BLaER1 (cell line): Measurements from ENCODE around the gene GMPPA.
A peak's percentile ranks its signal among the peaks of the same experiment; 100 is the strongest.

Experiments used
- H3K27ac ChIP-seq: shearing (Covaris generic); formaldehyde crosslinking; 2 replicates; pipeline ENCODE4 v1.8.1; 2022
- H3K27me3 ChIP-seq: shearing (Covaris generic); formaldehyde crosslinking; 2 replicates; pipeline ENCODE4 v1.8.1; 2022
- H3K36me3 ChIP-seq: shearing (Covaris generic); formaldehyde crosslinking; 2 replicates; pipeline ENCODE4 v1.8.1; 2022
- H3K4me1 ChIP-seq: shearing (Covaris generic); formaldehyde crosslinking; 2 replicates; pipeline ENCODE4 v1.8.1; 2022
- H3K4me2 ChIP-seq: shearing (Covaris generic); formaldehyde crosslinking; 2 replicates; pipeline ENCODE4 v1.8.1; 2022
- H3K4me3 ChIP-seq: shearing (Covaris generic); formaldehyde crosslinking; 2 replicates; pipeline ENCODE4 v1.8.1; 2022
- H3K9ac ChIP-seq: shearing (Covaris generic); formaldehyde crosslinking; 2 replicates; pipeline ENCODE4 v1.8.1; 2022
- H3K9me3 ChIP-seq: shearing (Covaris generic); formaldehyde crosslinking; 2 replicates; pipeline ENCODE4 v1.8.1; 2022
- H4K20me1 ChIP-seq: shearing (Covaris generic); formaldehyde crosslinking; 2 replicates; pipeline ENCODE4 v1.8.1; 2022
- Cebpa-rat ChIP-seq: shearing (Covaris generic); IDR thresholded peaks from 2 replicates; pipeline ENCODE4 v1.8.1; 2022

Gene GMPPA

DNA sequence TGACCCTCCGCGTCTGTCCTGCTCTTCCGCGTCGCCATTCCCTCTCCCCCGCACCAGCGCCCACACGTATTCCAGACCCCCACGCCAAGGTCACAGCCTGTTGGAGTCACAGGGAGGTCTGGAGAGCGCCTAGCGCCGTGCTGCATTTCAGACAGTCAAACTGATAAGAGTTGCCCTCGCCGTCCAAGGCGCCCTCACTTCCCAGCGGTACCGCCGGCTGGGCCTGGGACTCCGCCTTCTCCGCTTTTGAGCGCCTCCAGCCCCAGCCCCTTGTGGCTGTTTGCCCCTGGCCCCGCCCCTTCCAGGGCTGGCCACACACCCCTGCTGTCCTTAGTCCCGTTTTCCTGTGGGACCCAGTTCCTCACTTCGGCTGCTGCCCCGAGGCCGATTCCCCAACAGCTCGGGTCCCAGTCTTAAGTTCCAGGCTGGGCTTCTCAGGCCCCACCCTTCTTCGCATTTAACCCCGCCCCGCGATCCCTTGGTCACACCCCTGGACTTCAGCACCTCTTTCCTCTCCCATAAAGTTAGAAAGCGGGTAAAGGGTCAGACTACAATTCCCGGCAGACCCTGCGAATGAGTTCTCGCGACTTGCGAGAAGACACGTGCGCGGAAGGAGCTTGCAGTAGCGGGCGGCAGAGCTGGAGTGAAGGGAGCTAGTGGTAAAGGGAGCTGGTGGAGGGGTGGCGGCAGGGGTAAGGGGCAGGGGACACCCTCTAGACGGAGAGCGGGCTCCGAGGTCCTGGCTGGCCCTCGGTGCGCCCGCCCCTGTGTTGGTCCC, at the start of gene GMPPA:
Gene GMPPA, plus strand, starts transcription at position 612 of the 778 bp plus-strand sequence. CDS start 1,085 bp downstream, outside the sequence.
- no peak for TF ChIP-seq Cebpa-rat
- Histone ChIP-seq H3K4me1 (peaks cover 47% of the 10 kb centered on the region), H3K4me3 (peak within 1 kb of the TSS; percentile 75), H3K27me3 (peaks cover 46% of the 10 kb centered on the region), H3K9me3 (no peaks in the 10 kb centered on the region), H3K36me3 (peaks cover 5% of the 10 kb centered on the region; the same call in 1 of the 2 replicates), H3K4me2 (peak within 1 kb of the TSS; percentile 96), H3K27ac (peak within 1 kb of the TSS; percentile 84), H4K20me1 (no peaks in the 10 kb centered on the region), H3K9ac (peak within 1 kb of the TSS; percentile 86)

DNA sequence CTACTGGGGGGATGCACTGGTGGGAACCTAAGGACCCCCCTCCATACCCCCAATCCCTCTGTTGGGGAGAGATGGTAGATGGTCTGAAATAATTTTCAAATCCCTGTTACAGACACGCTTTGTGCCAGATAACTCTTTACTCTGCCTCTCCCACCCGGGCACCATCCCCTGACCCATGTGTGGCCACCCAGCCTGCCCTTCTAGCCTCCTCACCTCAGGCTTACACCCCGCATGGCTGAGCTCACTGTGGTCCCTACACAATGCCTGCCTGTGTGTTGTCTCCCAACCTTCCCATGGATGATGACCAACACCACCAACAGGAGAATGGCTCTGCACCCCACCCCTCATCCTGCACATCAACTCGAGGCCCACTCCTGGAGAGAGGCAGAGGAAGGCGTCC, 49.1 kb upstream of the GMPPA start:
- TF ChIP-seq Cebpa-rat: no peak
- no peak overlapping the region for H3K27ac ChIP-seq
- H3K27me3 ChIP-seq: peaks cover 61% of the 10 kb centered on the region

DNA sequence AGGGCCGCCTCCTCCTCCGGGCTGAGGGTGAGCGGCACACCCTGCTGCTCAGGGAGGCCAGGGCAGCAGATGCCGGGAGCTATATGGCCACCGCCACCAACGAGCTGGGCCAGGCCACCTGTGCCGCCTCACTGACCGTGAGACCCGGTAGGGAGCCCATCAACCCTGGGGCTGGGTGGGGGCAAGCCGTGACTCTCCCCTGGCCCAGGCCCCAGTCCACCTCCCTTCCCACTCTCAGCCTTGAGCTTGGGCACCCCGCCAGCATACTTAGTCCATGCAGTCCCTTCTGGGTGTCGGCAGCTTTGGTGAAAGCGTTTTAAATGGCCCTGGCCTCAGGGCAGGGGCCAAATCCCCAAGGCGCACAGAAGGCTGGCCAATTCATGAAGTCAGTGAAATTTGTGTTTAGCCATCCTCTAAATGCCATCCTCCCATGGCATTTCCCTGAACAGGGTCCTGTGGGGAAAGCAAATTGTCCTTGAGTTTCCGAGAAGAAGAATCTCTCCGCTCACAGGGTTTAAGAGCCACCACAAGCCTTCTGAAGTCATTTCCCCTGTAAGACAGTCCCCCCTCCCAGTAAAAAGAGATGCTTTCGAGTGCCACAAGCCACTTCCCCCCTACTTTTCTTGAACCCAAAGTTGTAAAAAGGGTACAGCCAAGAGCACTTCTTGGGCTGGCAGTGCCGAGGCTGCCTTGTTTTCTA, 46.9 kb upstream of the GMPPA start:
- Histone ChIP-seq H3K4me3 (no peak overlapping the region), H3K27ac (no peak overlapping the region), H3K9ac (no peak overlapping the region), H3K4me2 (no peak overlapping the region), H3K4me1 (peaks cover 40% of the 10 kb centered on the region), H4K20me1 (peaks cover 27% of the 10 kb centered on the region), H3K27me3 (peaks cover 58% of the 10 kb centered on the region), H3K36me3 (peaks cover 11% of the 10 kb centered on the region; the same call in 1 of the 2 replicates), H3K9me3 (no peaks in the 10 kb centered on the region)
- TF ChIP-seq Cebpa-rat: no peak

More for the DNA sequence above, 49.1 kb upstream of the GMPPA start:
- Histone ChIP-seq H3K4me2 (peak overlapping the region; percentile 69; the same call in 1 of the 2 replicates), H3K9me3 (no peaks in the 10 kb centered on the region), H3K4me3 (no peak overlapping the region), H3K36me3 (peaks cover 11% of the 10 kb centered on the region; the same call in 1 of the 2 replicates), H4K20me1 (peaks cover 33% of the 10 kb centered on the region), H3K4me1 (peaks cover 50% of the 10 kb centered on the region), H3K9ac (no peak overlapping the region)

GRCh38 chr2:219452361-219453317, 46.1 kb upstream of the GMPPA start:
- H3K27me3 ChIP-seq: peaks cover 50% of the 10 kb centered on the region
- H3K27ac ChIP-seq: no peak overlapping the region
- H3K4me3 ChIP-seq: no peak overlapping the region
- no peak overlapping the region for H3K9ac ChIP-seq
- H3K4me2 ChIP-seq: peak overlapping the region; percentile 13; the same call in 1 of the 2 replicates
- no peaks in the 10 kb centered on the region for H3K9me3 ChIP-seq
- H3K36me3 ChIP-seq: peaks cover 11% of the 10 kb centered on the region; the same call in 1 of the 2 replicates
- peaks cover 26% of the 10 kb centered on the region for H4K20me1 ChIP-seq
- H3K4me1 ChIP-seq: peaks cover 43% of the 10 kb centered on the region
- TF ChIP-seq Cebpa-rat: no peak

GRCh38 chr2:219453671-219454590, 44.8 kb upstream of the GMPPA start:
- Histone ChIP-seq H3K9me3 (no peaks in the 10 kb centered on the region), H3K36me3 (peaks cover 6% of the 10 kb centered on the region; the same call in 1 of the 2 replicates), H3K4me1 (peaks cover 46% of the 10 kb centered on the region), H3K27me3 (peaks cover 37% of the 10 kb centered on the region), H3K9ac (no peak overlapping the region), H3K27ac (no peak overlapping the region), H4K20me1 (peaks cover 13% of the 10 kb centered on the region), H3K4me2 (peak overlapping the region; percentile 49; the same call in 1 of the 2 replicates), H3K4me3 (no peak overlapping the region)
- TF ChIP-seq Cebpa-rat: no peak

DNA sequence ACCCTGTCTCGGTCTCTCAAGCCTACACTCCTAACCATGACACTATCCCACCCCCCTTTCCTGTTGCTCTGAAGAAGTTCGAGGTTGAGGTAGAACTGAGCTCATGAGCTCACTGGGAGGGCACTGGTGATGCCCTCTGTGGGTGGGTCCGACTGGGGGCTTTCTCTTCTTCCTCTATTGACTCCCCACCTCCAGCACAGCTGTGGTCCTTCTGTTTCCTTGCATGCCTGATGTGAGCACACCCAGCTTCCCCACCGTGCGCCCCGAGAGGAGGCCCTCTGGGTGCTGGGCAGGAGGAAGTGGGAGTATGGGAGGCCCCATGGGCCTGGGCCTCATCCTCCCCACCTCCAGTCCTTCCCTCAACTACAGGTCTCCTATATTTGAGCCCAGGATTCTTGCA, 43.1 kb upstream of the GMPPA start:
- Histone ChIP-seq H3K9me3 (no peaks in the 10 kb centered on the region), H3K4me1 (peaks cover 57% of the 10 kb centered on the region), H3K9ac (no peak overlapping the region), H4K20me1 (no peaks in the 10 kb centered on the region; the same call in 1 of the 2 replicates), H3K27ac (no peak overlapping the region), H3K4me3 (no peak overlapping the region), H3K27me3 (peaks cover 21% of the 10 kb centered on the region), H3K4me2 (peak overlapping the region; percentile 72), H3K36me3 (no peaks in the 10 kb centered on the region)
- no peak for TF ChIP-seq Cebpa-rat

- TF ChIP-seq Cebpa-rat: no peak
- 0 out of 2 replicates have a peak, but pooled peaks cover 11% of the 10 kb centered on the region for H3K36me3 ChIP-seq
- no peaks in the 10 kb centered on the region for H4K20me1 ChIP-seq
- H3K9me3 ChIP-seq: no peaks in the 10 kb centered on the region
- H3K27ac ChIP-seq: no peak overlapping the region
- no peak overlapping the region for H3K4me3 ChIP-seq
- H3K27me3 ChIP-seq: peaks cover 8% of the 10 kb centered on the region; the same call in 1 of the 2 replicates
- H3K9ac ChIP-seq: no peak overlapping the region
- peak overlapping the region; percentile 12; the same call in 1 of the 2 replicates for H3K4me2 ChIP-seq
- H3K4me1 ChIP-seq: peaks cover 75% of the 10 kb centered on the region
Observed at GRCh38 chr2:219457784-219458369, 40.8 kb upstream of the GMPPA start.

- Histone ChIP-seq H3K27me3 (no peaks in the 10 kb centered on the region), H3K4me2 (peak overlapping the region; percentile 95), H4K20me1 (no peaks in the 10 kb centered on the region), H3K4me1 (peaks cover 70% of the 10 kb centered on the region), H3K27ac (no peak overlapping the region), H3K36me3 (0 out of 2 replicates have a peak, but pooled peaks cover 11% of the 10 kb centered on the region), H3K4me3 (no peak overlapping the region), H3K9ac (no peak overlapping the region), H3K9me3 (no peaks in the 10 kb centered on the region)
- TF ChIP-seq Cebpa-rat: no peak
Observed at GRCh38 chr2:219458996-219459395, 39.7 kb upstream of the GMPPA start.
